T-helper 22 cell (primary cell): ENCODE results near the gene LRMDA.

Source experiments
- DNase-seq: peaks from one replicate; pipeline ENCODE4 v3.0.0-alpha.2; 2020; ENCODE audit warnings: low read depth

Gene LRMDA

GRCh38 chr10:75836064-75836463 is 404.6 kb downstream of the LRMDA start:
- no peak for DNase-seq

GRCh38 chr10:75838486-75838885 is 407.1 kb downstream of the LRMDA start:
- no peak for DNase-seq

GRCh38 chr10:75839020-75839419 is 407.6 kb downstream of the LRMDA start:
- DNase-seq = no peak

- no peak for DNase-seq
Observed at GRCh38 chr10:75841266-75841665, 409.8 kb downstream of the LRMDA start.

- DNase-seq = no peak
Observed at GRCh38 chr10:75845176-75845947, 413.9 kb downstream of the LRMDA start.

GRCh38 chr10:75847477-75847876 is 416.1 kb downstream of the LRMDA start:
- no peak for DNase-seq

GRCh38 chr10:75851580-75852345 is 420.3 kb downstream of the LRMDA start:
- DNase-seq = no peak

- no peak for DNase-seq
Observed at GRCh38 chr10:75852851-75853484, 421.5 kb downstream of the LRMDA start.

- no peak for DNase-seq
Observed at GRCh38 chr10:75857269-75857846, 425.9 kb downstream of the LRMDA start.

GRCh38 chr10:75857896-75858295 is 426.5 kb downstream of the LRMDA start:
- DNase-seq = no peak

GRCh38 chr10:75858339-75858738 is 426.9 kb downstream of the LRMDA start:
- no peak for DNase-seq

GRCh38 chr10:75859141-75859540 is 427.7 kb downstream of the LRMDA start:
- no peak for DNase-seq

- DNase-seq = no peak
Observed at GRCh38 chr10:75860009-75860408, 428.6 kb downstream of the LRMDA start.

GRCh38 chr10:75861582-75861981 is 430.2 kb downstream of the LRMDA start:
- no peak for DNase-seq

- DNase-seq = no peak
Observed at GRCh38 chr10:75862935-75863334, 431.5 kb downstream of the LRMDA start.

GRCh38 chr10:75864717-75865116 is 433.3 kb downstream of the LRMDA start:
- no peak for DNase-seq

- DNase-seq = no peak
Observed at GRCh38 chr10:75865413-75866299, 434.2 kb downstream of the LRMDA start.

GRCh38 chr10:75866300-75866625 is 434.8 kb downstream of the LRMDA start:
- no peak for DNase-seq

- DNase-seq = no peak
Observed at GRCh38 chr10:75866731-75867130, 435.3 kb downstream of the LRMDA start.

GRCh38 chr10:75868574-75868973 is 437.1 kb downstream of the LRMDA start:
- DNase-seq = no peak

GRCh38 chr10:75870039-75870645 is 438.7 kb downstream of the LRMDA start:
- no peak for DNase-seq
